HEK293 (cell line): ENCODE data around the gene INTS1.

ENCODE experiments used
- REPIN1 ChIP-seq: fragments of 450-650 bp; formaldehyde crosslinking; IDR thresholded peaks from 2 replicates; pipeline ENCODE4 v1.5.1; 2017; ENCODE audit warnings: missing biosample characterization, missing genetic modification characterization, low read depth
- ZBTB1 ChIP-seq: fragments of 450-650 bp; formaldehyde crosslinking; IDR thresholded peaks from 2 replicates; pipeline ENCODE4 v1.5.1; 2016; ENCODE audit warnings: missing biosample characterization, missing genetic modification characterization
- ZBTB21 ChIP-seq: fragments of 450-650 bp; formaldehyde crosslinking; IDR thresholded peaks from 2 replicates; pipeline ENCODE4 v1.5.1; 2017; ENCODE audit warnings: missing biosample characterization, missing genetic modification characterization
- ZBTB8A ChIP-seq: fragments of 450-650 bp; formaldehyde crosslinking; IDR thresholded peaks from 2 replicates; pipeline ENCODE4 v1.5.1; 2016; ENCODE audit warnings: missing biosample characterization, missing genetic modification characterization
- ZNF48 ChIP-seq: fragments of 450-650 bp; formaldehyde crosslinking; IDR thresholded peaks from 2 replicates; pipeline ENCODE4 v1.5.1; 2016; ENCODE audit warnings: missing biosample characterization, missing genetic modification characterization
- ZNF561 ChIP-seq: fragments of 450-650 bp; IDR thresholded peaks from 2 replicates; pipeline ENCODE4 v1.5.1; 2018; ENCODE audit warnings: missing biosample characterization, missing genetic modification characterization, borderline replicate concordance
- ZSCAN4 ChIP-seq: fragments of 450-650 bp; formaldehyde crosslinking; IDR thresholded peaks from 2 replicates; pipeline ENCODE4 v1.5.1; 2017; ENCODE audit warnings: missing biosample characterization, missing genetic modification characterization

DNA sequence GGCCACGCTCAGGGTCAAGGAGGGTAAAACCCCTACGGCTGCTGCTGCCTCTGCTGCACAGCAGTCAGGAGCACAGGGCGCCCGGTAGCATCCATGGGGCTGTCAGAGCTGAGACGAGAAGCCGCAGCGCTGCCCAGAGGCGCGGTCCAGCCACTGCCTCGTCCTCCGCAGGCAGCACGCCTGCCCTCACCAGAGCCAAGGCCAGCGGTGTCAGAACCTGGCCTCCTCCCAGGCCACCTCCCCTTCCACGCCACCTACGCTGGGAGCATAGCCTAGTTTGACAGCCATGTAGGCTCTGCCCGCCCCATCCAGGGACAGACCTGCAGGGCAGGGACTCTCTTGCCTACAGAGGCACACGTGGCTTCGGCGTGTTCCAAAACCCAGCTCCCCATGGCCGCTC is 16.2 kb downstream of the INTS1 start:
- TF ChIP-seq ZBTB8A = no peak
- TF ChIP-seq ZNF48 (tag by site-specific recombination) = no peak
- TF ChIP-seq REPIN1 (tag by site-specific recombination) = no peak
- TF ChIP-seq ZSCAN4 (tag by site-specific recombination) = no peak
- no peak for TF ChIP-seq ZNF561 (tag by site-specific recombination)
- no peak for TF ChIP-seq ZBTB21 (tag by site-specific recombination)
- no peak for TF ChIP-seq ZBTB1 (tag by site-specific recombination)
